Measurements from ENCODE around the gene DTX1.

Gene DTX1

DNA sequence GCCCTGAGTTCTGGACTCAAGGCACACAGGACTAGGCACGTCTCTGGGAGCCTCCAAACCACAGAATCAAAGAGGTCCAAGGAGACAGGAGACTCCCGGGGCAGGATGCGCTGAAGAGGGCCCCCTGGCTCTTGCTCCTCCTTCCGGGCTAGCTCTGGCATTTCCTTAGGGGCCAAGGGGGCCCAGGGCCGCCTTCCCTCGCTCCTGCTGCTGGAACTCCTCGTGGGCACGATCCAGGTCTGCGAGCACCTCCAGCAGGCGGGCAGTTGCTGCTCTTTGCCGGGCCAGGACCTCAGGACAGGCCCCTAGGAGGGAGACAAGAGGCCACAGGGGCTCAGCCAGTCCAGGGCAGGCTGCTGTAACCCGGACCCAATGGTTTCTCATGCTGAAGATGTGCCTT lies 43.2 kb downstream of the DTX1 start:
- H3K9me3 ChIP-seq (ENCODE audit: severe bottlenecking): no peaks in the 10 kb centered on the region
- H3K27ac ChIP-seq: no peak overlapping the region
- H3K4me3 ChIP-seq (ENCODE audit: low read depth, low read length): no peak overlapping the region
- no peaks in the 10 kb centered on the region for H3K27me3 ChIP-seq (ENCODE audit: insufficient read depth, low read depth, severe bottlenecking)
- H3K36me3 ChIP-seq: peaks cover 7% of the 10 kb centered on the region
- DNase-seq: no peak
- TF ChIP-seq, protein P1, sequence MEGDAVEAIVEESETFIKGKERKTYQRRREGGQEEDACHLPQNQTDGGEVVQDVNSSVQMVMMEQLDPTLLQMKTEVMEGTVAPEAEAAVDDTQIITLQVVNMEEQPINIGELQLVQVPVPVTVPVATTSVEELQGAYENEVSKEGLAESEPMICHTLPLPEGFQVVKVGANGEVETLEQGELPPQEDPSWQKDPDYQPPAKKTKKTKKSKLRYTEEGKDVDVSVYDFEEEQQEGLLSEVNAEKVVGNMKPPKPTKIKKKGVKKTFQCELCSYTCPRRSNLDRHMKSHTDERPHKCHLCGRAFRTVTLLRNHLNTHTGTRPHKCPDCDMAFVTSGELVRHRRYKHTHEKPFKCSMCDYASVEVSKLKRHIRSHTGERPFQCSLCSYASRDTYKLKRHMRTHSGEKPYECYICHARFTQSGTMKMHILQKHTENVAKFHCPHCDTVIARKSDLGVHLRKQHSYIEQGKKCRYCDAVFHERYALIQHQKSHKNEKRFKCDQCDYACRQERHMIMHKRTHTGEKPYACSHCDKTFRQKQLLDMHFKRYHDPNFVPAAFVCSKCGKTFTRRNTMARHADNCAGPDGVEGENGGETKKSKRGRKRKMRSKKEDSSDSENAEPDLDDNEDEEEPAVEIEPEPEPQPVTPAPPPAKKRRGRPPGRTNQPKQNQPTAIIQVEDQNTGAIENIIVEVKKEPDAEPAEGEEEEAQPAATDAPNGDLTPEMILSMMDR (IDR thresholded peaks at IDR 0.05; ENCODE audit: low read depth, low read length): no peak

DNA sequence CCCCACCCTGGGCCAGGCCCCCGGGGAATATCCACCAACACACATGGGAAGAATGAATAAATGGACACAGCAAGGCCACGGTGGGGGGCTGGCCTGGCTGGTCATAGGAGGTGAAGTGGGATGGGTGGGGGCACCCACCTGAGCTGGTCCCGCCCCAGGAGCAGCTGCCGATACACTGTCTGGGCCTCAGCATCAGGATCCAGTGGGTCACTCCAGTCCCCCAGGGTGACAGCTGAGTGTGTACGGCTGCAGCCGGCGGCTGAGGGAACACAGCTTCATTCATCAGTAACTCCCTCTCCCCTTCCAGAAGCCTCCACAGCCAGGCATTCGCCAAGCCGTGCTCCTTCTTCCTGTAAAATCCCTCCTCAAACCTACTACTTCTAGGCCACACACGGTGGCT lies 45.2 kb downstream of the DTX1 start:
- no peaks in the 10 kb centered on the region for H3K27me3 ChIP-seq (ENCODE audit: insufficient read depth, low read depth, severe bottlenecking)
- no peak overlapping the region for H3K27ac ChIP-seq
- no peak for DNase-seq
- TF ChIP-seq, protein P1 (IDR thresholded peaks at IDR 0.05; ENCODE audit: low read depth, low read length): no peak
- no peak overlapping the region for H3K4me3 ChIP-seq (ENCODE audit: low read depth, low read length)
- H3K9me3 ChIP-seq (ENCODE audit: severe bottlenecking): no peaks in the 10 kb centered on the region
- H3K36me3 ChIP-seq: peaks cover 2% of the 10 kb centered on the region; the same call in 1 of the 2 replicates

DNA sequence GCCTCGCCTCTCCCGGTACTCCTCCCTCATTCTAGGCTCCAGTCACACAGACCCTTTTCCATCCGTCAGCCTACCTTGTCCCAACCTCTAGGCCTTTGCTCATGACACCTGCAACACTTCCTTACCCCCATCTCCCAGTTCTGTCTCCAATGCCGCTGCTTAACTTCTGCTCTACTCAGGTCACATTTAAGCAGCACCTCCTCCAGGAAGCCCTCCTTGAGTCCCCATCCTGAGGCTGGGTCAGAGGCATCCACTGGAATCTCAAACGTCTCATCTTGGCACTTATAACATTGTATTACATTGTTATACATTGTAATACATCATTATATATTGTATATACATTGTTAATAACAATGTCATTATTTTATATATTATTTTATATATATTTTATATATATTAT lies 46.3 kb downstream of the DTX1 start:
- H3K4me3 ChIP-seq (ENCODE audit: low read depth, low read length): no peak overlapping the region
- no peak for DNase-seq
- H3K9me3 ChIP-seq (ENCODE audit: severe bottlenecking): no peaks in the 10 kb centered on the region
- H3K36me3 ChIP-seq: no peaks in the 10 kb centered on the region
- no peak overlapping the region for H3K27ac ChIP-seq
- TF ChIP-seq, protein P1 (IDR thresholded peaks at IDR 0.05; ENCODE audit: low read depth, low read length): no peak
- H3K27me3 ChIP-seq (ENCODE audit: insufficient read depth, low read depth, severe bottlenecking): no peaks in the 10 kb centered on the region

DNA sequence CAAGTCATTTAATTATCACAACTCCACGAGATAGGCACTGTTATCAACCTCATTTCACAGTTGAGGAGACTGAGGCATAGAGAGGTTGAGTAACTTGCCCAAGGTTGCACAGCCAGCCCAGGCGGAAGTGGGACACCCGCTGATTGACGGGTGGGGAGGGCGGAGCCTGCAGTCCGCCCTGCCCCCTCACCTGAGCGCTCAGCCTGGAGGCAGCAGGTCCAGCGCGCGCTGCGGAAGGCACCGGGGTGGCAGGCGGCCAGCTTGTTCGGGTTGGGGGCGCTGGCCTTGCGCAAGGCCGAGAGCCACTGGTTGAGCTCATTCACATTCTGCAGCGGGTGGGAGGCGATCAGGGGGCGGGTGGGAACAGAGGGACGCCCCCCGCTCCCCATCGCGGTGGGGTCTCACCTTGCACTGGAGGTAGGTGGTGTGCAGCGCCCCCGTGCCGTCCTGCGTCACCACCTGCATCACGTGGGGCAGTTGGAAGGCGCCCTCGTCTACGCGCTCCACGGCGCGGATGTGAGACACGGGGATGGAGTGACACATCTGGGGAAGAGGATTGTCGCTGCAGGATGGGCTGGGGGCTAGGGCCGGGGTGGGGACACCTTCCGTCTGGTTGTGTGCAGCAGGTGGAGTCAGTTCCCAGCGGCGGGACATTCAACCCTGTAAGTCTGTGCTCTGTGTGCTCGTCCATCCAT lies 47.4 kb downstream of the DTX1 start:
- no peak for DNase-seq
- H3K27me3 ChIP-seq (ENCODE audit: insufficient read depth, low read depth, severe bottlenecking): no peaks in the 10 kb centered on the region
- no peak overlapping the region for H3K4me3 ChIP-seq (ENCODE audit: low read depth, low read length)
- no peaks in the 10 kb centered on the region for H3K9me3 ChIP-seq (ENCODE audit: severe bottlenecking)
- TF ChIP-seq, protein P1 (IDR thresholded peaks at IDR 0.05; ENCODE audit: low read depth, low read length): no peak
- H3K27ac ChIP-seq: no peak overlapping the region
- H3K36me3 ChIP-seq: no peaks in the 10 kb centered on the region

DNA sequence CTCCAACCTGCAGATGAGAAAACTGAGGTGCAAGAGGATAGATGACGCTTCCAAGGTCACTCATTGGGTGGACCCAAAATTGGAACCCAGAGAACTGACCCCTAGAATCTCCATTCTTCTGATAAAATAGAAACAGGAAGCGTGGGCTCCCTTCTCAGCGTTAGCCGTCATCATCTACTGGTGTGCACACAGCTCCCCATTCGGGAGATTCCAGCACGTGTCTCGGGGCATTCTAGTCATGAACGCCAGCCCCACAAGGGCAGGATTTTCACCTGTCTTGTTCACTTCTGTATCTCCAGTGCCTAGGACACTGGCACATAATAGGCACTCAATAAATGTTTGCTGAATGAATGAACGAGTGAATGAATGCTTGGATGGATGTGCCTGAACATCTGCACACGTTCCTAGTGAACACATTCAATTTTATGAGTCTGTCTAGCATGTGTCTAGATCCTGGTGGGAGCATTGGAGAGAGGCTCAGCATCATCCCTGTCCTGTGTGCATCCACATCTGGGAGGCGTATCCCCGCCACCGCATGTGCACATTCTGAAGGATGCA lies 48.5 kb downstream of the DTX1 start:
- Histone ChIP-seq H3K27me3 (ENCODE audit: insufficient read depth, low read depth, severe bottlenecking) (no peaks in the 10 kb centered on the region), H3K9me3 (ENCODE audit: severe bottlenecking) (no peaks in the 10 kb centered on the region), H3K4me3 (ENCODE audit: low read depth, low read length) (no peak overlapping the region), H3K36me3 (no peaks in the 10 kb centered on the region), H3K27ac (no peak overlapping the region)
- DNase-seq: no peak
- TF ChIP-seq, protein P1 (IDR thresholded peaks at IDR 0.05; ENCODE audit: low read depth, low read length): no peak

Measured in WERI-Rb-1 (cell line).